Measurements from ENCODE around the gene MRPL14.
"Not testable (repeated sequence)": the region's sequence is repeated elsewhere in the genome, so short reads cannot be mapped to it uniquely, and the experiment has no call there.

MRPL14 gene

GRCh38 chr6:44097782-44098317, 29.4 kb downstream of the MRPL14 start:
- no peak for DNase-seq

- peak; percentile 73 for DNase-seq
Observed at GRCh38 chr6:44096612-44097011, 30.6 kb downstream of the MRPL14 start.

DNA sequence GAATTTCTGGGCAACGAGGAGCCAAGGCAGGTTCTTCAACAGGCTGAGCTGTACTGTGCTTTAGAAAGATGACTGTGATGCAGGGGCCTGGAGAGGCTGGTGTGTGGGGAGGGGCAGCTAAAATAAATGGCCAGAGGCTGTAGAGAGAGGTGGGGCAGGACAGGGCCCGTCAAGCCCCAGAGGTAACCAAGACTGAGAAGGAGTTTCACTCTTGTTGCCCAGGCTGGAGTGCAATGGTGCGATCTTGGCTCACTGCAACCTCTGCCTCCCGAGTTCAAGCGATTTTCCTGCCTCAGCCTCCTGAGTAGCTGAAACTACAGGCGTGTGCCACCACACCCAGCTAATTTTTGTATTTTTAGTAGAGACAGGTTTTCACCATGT, 32.0 kb downstream of the MRPL14 start:
- DNase-seq = not testable (repeated sequence)

DNA sequence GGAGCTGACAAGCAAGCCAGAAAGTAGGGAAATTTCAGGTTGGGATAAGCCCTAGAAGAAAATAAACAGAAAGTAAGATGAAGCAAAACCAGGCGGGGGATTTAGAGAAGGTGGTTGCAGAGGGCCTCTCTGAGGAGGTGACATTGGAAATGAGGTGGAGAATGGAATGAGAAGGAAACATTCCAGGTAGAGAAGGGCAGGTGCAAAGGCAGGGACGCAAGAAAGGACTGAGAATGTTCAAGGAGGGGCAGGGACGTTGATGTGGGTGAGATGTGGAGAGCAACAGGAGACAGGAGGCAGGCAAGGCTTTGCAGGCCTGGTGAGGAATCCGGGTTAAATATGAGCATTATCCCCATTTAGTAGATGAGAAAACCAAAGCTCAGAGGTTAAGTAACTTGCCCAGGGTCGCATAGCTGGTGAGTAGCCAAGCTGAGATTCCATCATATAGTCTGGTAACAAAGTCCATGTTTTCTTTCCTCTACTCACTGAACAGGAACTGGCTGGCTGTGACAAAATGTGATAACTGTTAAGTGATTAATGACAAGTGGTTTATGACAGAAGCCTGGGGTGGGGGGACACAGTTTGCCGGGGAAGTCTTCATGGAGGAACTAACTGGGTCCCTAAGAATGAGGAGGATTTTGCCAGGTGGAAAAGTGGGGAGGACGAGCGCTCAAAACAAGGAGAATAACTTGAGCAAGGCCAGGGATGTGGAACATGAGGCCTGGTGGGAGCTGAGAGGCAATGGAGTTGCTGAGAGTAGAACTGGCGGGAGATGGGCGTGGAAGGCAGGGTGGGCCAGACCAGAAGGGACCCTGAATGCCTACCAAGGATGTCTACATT, 32.6 kb downstream of the MRPL14 start:
- DNase-seq = no peak

- no peak for DNase-seq
Observed at GRCh38 chr6:44093750-44094402, 33.4 kb downstream of the MRPL14 start.

GRCh38 chr6:44093066-44093465, 34.2 kb downstream of the MRPL14 start:
- no peak for DNase-seq

DNA sequence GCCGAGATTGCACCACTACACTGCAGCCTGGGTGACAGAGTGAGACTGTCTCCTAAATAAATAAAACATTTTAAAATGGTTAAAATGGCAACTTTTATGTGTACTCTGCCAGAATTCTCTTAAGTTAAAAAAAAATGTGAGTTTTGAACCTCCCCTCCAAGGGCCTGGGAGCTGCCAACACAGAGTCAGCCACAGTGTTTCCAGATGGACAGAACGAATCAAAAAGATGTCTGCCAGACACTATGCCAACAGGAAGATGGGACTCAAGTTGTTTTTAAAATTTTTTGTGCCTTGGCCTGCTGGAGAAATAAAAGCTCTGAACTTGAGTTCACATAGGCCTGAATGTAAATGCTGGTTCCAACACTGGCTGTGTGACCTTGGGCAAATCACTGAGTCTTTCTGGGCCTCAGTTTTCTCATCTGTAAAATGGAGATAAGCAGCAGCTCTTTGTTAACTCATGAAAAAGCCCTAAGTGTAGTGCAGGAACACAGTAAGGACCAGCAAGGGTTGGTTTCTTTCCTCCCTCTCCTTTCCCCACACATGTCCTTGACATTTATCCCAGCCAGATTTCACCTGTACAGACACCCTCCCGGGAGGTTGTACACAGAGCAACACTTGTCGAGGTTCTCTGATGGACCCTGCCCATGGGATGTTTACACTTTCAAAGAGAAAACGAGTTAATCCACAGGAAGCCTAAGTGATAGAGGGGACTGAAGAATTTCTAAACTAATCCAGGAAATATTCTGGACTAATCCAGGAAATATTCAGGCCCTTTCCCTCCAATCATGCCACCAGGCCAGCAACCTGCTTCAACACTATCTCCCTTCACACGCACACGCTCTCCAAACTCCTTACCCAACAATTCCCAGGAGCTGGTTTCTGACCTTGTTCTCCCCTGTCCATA, 35.0 kb downstream of the MRPL14 start:
- no peak for DNase-seq

- DNase-seq = not testable (repeated sequence)
Observed at GRCh38 chr6:44091356-44091755, 35.9 kb downstream of the MRPL14 start.

DNA sequence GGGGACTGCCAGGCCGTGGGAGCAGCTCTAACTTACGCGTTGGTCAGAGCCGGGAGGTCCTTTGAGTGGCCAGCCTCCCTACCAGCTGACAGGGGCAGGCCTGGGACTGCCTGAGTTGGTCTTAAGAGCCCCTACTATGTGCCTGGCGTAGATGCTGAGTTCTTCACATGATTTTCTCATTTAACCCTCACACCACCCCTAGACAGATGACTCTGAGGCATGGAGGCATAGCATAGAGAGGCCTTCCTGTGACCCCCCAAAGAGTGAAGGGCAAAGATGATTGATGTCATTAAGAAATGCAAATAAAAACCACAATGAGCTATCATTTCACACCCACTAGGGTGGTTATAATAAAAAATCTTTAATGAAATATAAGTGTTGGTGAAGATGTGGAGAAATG, 36.8 kb downstream of the MRPL14 start:
- no peak for DNase-seq

GRCh38 chr6:44088827-44089590, 38.2 kb downstream of the MRPL14 start:
- no peak for DNase-seq

DNA sequence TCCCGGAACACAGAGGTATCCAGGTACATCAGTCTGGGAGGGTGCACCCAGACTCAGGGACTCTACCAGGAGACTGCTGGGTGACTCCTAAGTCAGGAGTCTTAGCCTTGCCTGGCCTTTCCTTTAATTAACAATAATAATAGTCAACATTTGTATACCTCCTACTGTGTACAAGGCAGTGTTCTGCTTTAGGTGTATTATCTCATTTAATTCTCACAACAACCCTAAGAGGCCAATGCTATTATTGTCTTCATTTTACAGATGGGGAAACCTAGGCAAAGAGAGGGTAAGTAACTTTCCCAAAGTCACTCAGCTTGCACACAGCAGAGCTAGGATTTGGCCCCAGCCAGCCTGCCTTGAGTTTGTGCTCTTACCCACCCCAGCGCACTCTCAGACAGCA, 39.6 kb downstream of the MRPL14 start:
- DNase-seq = no peak

DNA sequence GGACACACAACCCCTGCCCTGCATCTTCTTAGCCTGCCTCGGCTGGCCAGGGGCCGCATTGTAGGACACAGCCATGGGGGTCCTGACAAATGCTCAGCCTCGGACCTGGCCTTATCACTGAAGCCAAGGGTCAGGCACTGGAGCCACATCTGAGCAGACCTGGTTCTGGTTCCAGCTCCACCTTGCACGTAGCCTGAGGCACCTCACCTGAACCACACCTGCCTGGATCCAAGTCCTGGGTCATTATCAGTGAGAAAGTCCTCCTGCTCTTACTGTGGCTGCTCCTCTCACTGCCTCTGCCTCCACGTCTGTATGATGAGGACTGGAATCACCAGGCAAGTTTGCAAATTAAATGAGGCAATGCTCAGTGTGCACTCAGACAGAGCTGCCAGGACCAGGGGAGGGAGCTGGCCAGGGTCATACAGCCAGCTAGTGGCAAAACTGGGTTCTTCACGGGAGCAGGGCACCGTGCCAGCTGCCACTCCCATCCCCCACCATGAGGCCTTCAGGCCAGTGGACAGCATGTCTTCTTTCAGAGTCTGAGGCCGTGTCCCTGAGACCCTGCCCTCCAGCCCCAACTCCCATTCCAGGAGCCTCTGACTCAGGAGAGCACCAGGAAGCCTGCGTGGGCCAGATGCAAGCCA, 40.2 kb downstream of the MRPL14 start:
- DNase-seq = no peak

DNA sequence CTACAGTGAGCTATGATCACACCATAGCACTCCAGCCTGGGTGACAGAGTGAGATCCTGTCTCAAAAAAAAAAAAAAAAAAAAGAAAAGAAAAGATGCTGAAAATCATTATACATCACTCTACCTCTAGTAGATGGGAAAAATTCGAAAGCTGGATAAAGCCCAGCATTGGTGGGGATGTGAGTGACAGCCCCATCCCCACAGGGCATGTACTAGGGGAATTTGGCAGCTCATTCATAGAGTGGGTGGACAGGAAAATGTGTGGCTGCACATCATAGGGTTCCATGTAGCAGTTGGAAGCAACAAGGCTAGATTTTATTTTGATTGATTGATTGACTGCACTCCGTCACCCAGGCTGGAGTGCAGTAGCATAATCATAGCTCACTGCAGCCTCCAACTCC, 42.0 kb downstream of the MRPL14 start:
- DNase-seq = no peak

DNA sequence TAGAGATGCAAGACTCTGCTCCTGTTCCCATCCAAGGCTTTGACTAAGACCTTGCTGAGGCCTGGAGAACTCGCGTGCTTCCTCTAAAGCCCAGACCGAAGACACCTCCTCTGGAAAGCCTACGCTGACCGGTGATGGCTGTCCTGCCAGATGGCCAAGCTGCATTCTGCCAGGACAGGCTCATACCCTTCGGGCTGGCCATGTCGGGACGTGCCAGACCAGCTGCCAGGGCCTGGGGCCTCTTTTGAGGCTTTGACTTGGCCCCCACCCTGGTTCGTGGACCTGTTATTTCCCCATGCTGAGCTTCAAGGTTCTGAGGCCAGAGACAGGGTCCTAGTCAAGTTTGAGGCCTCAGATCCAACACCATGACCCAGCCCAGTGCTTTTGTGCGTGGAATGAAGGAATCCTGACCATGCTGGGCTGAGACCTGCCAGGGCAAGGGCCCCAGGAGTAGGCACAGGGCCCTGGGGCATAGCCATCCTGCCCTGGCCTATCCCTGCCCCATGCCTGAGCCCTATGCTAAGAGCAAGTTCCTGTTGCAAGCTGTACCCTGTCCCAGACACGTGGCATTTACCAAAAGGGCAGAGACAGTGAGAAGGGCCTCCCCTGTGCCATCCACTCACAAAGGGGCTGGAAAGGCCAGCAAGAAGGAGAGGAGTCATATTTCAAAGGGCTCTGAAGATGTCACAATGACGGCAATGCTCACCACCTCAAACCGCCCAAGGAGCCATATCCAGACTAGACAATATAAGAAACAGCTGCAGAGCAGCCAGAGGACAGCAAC, 42.8 kb downstream of the MRPL14 start:
- DNase-seq = no peak

- DNase-seq = no peak
Observed at GRCh38 chr6:44082872-44083321, 44.4 kb downstream of the MRPL14 start.

DNA sequence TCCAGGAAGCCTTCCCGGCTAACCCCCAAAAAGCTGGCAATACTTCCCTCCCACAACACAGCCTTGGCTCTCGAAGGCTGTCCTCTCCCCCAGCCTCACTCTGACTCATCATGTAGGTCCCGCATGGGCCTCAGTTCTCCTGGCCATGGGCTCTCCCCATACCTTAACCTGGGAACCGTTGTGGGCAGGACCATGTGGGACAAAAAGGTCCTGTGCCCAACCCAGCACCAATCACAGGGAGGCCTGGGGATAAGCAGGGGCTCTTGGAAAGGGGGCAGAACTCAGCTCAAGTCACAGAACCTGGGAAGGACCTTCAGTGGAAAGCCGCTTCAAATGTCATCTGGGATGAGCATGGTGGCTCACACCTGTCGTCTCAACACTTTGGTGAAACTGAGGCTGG, 45.5 kb downstream of the MRPL14 start:
- DNase-seq = no peak

GRCh38 chr6:44080561-44081521, 46.4 kb downstream of the MRPL14 start:
- DNase-seq = no peak

DNA sequence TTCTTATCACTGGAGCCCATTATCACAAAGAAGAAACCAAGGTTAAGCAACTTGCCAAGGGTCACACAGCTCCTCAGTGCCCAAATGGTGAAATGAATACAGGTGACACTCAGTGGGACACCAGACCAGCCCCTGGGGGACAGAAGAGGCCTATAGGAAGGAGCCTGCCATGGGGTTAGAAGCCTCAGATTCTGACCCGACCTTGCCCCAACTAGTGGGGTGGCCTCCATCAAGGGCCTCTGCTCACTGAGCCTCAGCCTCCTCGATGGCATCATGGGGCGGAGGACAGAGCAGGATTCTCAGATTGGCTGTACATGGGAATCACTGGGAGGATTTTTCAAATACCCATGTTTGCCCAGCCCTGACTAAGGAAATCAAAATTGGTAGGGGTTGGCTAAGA, 47.6 kb downstream of the MRPL14 start:
- DNase-seq = no peak

- peak; percentile 63 for DNase-seq
Observed at GRCh38 chr6:44078827-44079671, 48.2 kb downstream of the MRPL14 start.
